Transverse colon (tissue), 4 donors: ENCODE results near the gene ERH.

Experiments used
- POLR2A ChIP-seq: fragments of 450-650 bp; IDR thresholded peaks from one replicate; pipeline ENCODE4 v1.6.1; 2016; ENCODE audit warnings: antibody characterized with exemption, mild to moderate bottlenecking, moderate library complexity
- POLR2AphosphoS5 ChIP-seq, 3 donors: sonication (generic); formaldehyde crosslinking; IDR thresholded peaks; one replicate each; pipeline ENCODE4 v1.6.1; 2016; ENCODE audit warnings: antibody characterized with exemption in 3 of 3
- TF ChIP-seq, protein P1 (sequence below), 5 experiments: fragments of 200-600 bp in 3 of 5; fragments of 450-650 bp in 2 of 5; sonication (generic) in 3 of 5; IDR thresholded peaks; 1 replicate in 2 of 5; 2 replicates in 3 of 5; pipeline ENCODE4 v1.5.1; 2016 to 2017; ENCODE audit warnings: antibody characterized with exemption in 5 of 5, inconsistent platforms in 3 of 5, mild to moderate bottlenecking in 2 of 5, moderate library complexity in 1 of 5

DNA sequence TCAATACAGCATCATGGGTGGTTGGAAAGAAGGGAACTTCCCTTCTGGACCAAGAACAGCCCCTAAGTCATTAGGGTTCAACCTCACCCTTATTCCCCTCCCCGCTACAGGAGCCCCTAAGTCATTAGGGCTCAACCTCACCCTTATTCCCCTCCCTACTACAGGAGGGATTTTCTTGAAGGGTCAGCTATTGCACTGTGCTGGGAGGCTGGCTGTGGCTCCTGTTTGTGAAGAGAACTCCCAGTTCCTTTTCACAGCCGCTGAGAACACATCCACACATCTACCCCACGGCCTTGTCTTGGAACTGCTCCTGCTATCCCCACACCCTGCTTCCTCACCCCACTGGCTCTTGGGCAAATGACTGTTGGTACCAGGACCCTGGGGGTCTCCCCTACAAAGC, 44.9 kb downstream of the ERH start:
- TF ChIP-seq POLR2AphosphoS5 (IDR thresholded peaks at IDR 0.05) (no peak), POLR2A (no peak)
- TF ChIP-seq, protein P1, sequence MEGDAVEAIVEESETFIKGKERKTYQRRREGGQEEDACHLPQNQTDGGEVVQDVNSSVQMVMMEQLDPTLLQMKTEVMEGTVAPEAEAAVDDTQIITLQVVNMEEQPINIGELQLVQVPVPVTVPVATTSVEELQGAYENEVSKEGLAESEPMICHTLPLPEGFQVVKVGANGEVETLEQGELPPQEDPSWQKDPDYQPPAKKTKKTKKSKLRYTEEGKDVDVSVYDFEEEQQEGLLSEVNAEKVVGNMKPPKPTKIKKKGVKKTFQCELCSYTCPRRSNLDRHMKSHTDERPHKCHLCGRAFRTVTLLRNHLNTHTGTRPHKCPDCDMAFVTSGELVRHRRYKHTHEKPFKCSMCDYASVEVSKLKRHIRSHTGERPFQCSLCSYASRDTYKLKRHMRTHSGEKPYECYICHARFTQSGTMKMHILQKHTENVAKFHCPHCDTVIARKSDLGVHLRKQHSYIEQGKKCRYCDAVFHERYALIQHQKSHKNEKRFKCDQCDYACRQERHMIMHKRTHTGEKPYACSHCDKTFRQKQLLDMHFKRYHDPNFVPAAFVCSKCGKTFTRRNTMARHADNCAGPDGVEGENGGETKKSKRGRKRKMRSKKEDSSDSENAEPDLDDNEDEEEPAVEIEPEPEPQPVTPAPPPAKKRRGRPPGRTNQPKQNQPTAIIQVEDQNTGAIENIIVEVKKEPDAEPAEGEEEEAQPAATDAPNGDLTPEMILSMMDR (IDR thresholded peaks at IDR 0.05) = no peak
